Hypothalamus (tissue), 51 donors: Measurements from ENCODE around the gene ZNF587B.
"Not testable (repeated sequence)": the region's sequence is repeated elsewhere in the genome, so short reads cannot be mapped to it uniquely, and the experiment has no call there.

Experiments used
- DNase-seq, 51 donors: peaks; one replicate each; lab custom pipeline; 2025; lab: John Stamatoyannopoulos, UW

ZNF587B gene

GRCh38 chr19:57830071-57830602 is at the start of gene ZNF587B:
TSS of gene ZNF587B (plus strand) at chr19:57830299. CDS start at chr19:57830529, 230 bp downstream.
- peak in 46 of 51 donors; percentile 4 to 74 (median 48) for DNase-seq

- no peak for DNase-seq
Observed at GRCh38 chr19:57786286-57786685, 43.8 kb upstream of the ZNF587B start.

GRCh38 chr19:57786906-57787305 is 43.2 kb upstream of the ZNF587B start:
- DNase-seq = no peak

- no peak for DNase-seq
Observed at GRCh38 chr19:57788114-57788692, 41.9 kb upstream of the ZNF587B start.

GRCh38 chr19:57789288-57789687 is 40.8 kb upstream of the ZNF587B start:
- no peak for DNase-seq

- DNase-seq = not testable (repeated sequence)
Observed at GRCh38 chr19:57796580-57796979, 33.5 kb upstream of the ZNF587B start.

- DNase-seq = no peak
Observed at GRCh38 chr19:57800696-57801095, 29.4 kb upstream of the ZNF587B start.

GRCh38 chr19:57802269-57802668 is 27.8 kb upstream of the ZNF587B start:
- no peak for DNase-seq

GRCh38 chr19:57803265-57803593 is 26.9 kb upstream of the ZNF587B start:
- DNase-seq = no peak

GRCh38 chr19:57803594-57804325 is 26.3 kb upstream of the ZNF587B start:
- peak in 12 of 51 donors; percentile 1 to 21 (median 5) for DNase-seq

GRCh38 chr19:57807541-57807940 is 22.6 kb upstream of the ZNF587B start:
- no peak for DNase-seq

GRCh38 chr19:57810410-57811295 is 19.4 kb upstream of the ZNF587B start:
- not testable (repeated sequence) for DNase-seq

- DNase-seq = no peak
Observed at GRCh38 chr19:57812226-57812625, 17.9 kb upstream of the ZNF587B start.

GRCh38 chr19:57812975-57813820 is 16.9 kb upstream of the ZNF587B start:
- DNase-seq = not testable (repeated sequence)

- no peak for DNase-seq
Observed at GRCh38 chr19:57813919-57814504, 16.1 kb upstream of the ZNF587B start.

- DNase-seq = peak; percentile 14 to 93 (median 76)
Observed at GRCh38 chr19:57814505-57815246, 15.4 kb upstream of the ZNF587B start, which contains the start of gene ZNF552. TSS of gene ZNF552 (minus strand) at chr19:57814913. CDS start at chr19:57814743, 170 bp downstream.

- DNase-seq = no peak
Observed at GRCh38 chr19:57815247-57816075, 14.6 kb upstream of the ZNF587B start.

GRCh38 chr19:57816652-57817051 is 13.4 kb upstream of the ZNF587B start:
- DNase-seq = no peak
